Stimulated activated CD8-positive, alpha-beta memory T cell treated with anti-CD3 and anti-CD28 coated beads, Interleukin-12 subunit alpha, Interleukin-12 subunit beta, amount 100 ng/mL, for 1 hour (primary cell): ENCODE measurements around the gene MDC1.
"Not testable (repeated sequence)": the region's sequence is repeated elsewhere in the genome, so short reads cannot be mapped to it uniquely, and the experiment has no call there.

Source experiments
- DNase-seq: peaks from one replicate; pipeline ENCODE4 v3.0.0-alpha.2; 2020; ENCODE audit warnings: low read depth

The MDC1 gene

GRCh38 chr6:30725713-30726505 lies 8.8 kb upstream of the MDC1 start:
- no peak for DNase-seq

- no peak for DNase-seq
These were observed 8.0 kb upstream of the MDC1 start for GRCh38 chr6:30724906-30725667.

GRCh38 chr6:30723843-30724741 lies 7.0 kb upstream of the MDC1 start:
- not testable (repeated sequence) for DNase-seq

GRCh38 chr6:30723159-30723842 lies 6.2 kb upstream of the MDC1 start:
- not testable (repeated sequence) for DNase-seq

- DNase-seq, result peak; percentile 80
These were observed 5.4 kb upstream of the MDC1 start for GRCh38 chr6:30722280-30723112.

GRCh38 chr6:30722025-30722279 lies 4.9 kb upstream of the MDC1 start:
- DNase-seq, result not testable (repeated sequence)

GRCh38 chr6:30721198-30722024 lies 4.3 kb upstream of the MDC1 start:
- peak; percentile 93 for DNase-seq

GRCh38 chr6:30720738-30721197 lies 3.7 kb upstream of the MDC1 start:
- DNase-seq, result no peak

GRCh38 chr6:30719791-30720737 lies 3.0 kb upstream of the MDC1 start, which contains the start of gene TUBB:
Gene TUBB, plus strand, starts transcription at chr6:30720352. Its CDS starts 155 bp downstream, at chr6:30720507.
- DNase-seq, result peak; percentile 90

- DNase-seq, result no peak
These were observed 2.3 kb upstream of the MDC1 start for GRCh38 chr6:30719356-30719755.

- DNase-seq, result not testable (repeated sequence)
These were observed 1.0 kb upstream of the MDC1 start for GRCh38 chr6:30717845-30718720.

GRCh38 chr6:30716879-30717128 lies 277 bp downstream of the MDC1 start:
- no peak for DNase-seq

GRCh38 chr6:30714263-30714662 lies 2.8 kb downstream of the MDC1 start:
- DNase-seq, result no peak

- DNase-seq, result no peak
These were observed 4.6 kb downstream of the MDC1 start for GRCh38 chr6:30712441-30712945.

GRCh38 chr6:30711758-30712380 lies 5.2 kb downstream of the MDC1 start:
- DNase-seq, result no peak

GRCh38 chr6:30709101-30709868 lies 7.8 kb downstream of the MDC1 start:
- DNase-seq, result no peak
